Measurements from ENCODE around the gene KIFAP3. TPM values are rescaled to one million over a fixed set of nuclear protein-coding genes. Genes with fewer than 3 reads are reported as not detected.
"Not testable (repeated sequence)": the region's sequence is repeated elsewhere in the genome, so short reads cannot be mapped to it uniquely, and the experiment has no call there.

The KIFAP3 gene
- total and polyA plus RNA-seq, 2 donors (not counting 1 experiment from before 2014, with no cell fraction given) = 30.2 to 42.9 TPM

DNA sequence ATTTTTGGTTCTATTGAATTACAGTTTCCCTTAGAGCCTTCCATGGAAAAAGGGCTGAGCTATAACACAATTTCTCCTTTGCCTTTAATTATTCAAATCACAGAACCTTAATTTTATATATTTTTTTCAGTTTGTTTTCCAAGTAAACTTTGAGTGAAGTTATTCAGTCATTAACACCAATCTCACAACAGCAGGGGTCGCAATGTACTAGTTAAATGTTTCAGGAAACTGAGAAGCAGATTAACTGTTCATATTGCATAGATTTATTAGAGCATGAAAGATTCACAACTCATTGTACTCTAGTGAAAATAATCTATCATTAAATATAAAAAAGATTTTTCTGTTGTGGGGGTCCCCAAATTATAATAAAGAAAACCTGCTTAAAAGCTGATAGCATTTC, 64.1 kb downstream of the KIFAP3 start:
- H4K20me1 ChIP-seq (ENCODE audit: control insufficient read depth, extremely low read depth, insufficient read depth, low read length) = no peaks in the 10 kb centered on the region
- no peak overlapping the region for H2AFZ ChIP-seq (ENCODE audit: low read length)
- no peaks in the 10 kb centered on the region for H3K36me3 ChIP-seq (ENCODE audit: control insufficient read depth, insufficient read depth, low read length)
- TF ChIP-seq, protein P1, sequence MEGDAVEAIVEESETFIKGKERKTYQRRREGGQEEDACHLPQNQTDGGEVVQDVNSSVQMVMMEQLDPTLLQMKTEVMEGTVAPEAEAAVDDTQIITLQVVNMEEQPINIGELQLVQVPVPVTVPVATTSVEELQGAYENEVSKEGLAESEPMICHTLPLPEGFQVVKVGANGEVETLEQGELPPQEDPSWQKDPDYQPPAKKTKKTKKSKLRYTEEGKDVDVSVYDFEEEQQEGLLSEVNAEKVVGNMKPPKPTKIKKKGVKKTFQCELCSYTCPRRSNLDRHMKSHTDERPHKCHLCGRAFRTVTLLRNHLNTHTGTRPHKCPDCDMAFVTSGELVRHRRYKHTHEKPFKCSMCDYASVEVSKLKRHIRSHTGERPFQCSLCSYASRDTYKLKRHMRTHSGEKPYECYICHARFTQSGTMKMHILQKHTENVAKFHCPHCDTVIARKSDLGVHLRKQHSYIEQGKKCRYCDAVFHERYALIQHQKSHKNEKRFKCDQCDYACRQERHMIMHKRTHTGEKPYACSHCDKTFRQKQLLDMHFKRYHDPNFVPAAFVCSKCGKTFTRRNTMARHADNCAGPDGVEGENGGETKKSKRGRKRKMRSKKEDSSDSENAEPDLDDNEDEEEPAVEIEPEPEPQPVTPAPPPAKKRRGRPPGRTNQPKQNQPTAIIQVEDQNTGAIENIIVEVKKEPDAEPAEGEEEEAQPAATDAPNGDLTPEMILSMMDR (conservative IDR thresholded peaks at IDR 0.05 in 1 of 2, IDR thresholded peaks at IDR 0.05 in 1 of 2; ENCODE audit: low read depth in 1 of 2, low read length in 2 of 2) = peak; percentile 22 to 44
- no peak for TF ChIP-seq EZH2 (IDR thresholded peaks at IDR 0.05; ENCODE audit: low read length, missing control alignments)
- no peak overlapping the region for H3K27ac ChIP-seq (ENCODE audit: insufficient read depth, low read length)
- H3K9me3 ChIP-seq (ENCODE audit: control insufficient read depth, insufficient read depth, low read depth, low read length) = no peaks in the 10 kb centered on the region
- no peak overlapping the region for H3K4me2 ChIP-seq (ENCODE audit: extremely low read depth, insufficient read depth, low read length)
- no peaks in the 10 kb centered on the region for H3K4me1 ChIP-seq (ENCODE audit: control insufficient read depth, extremely low read depth, insufficient read depth, low read length)
- H3K4me3 ChIP-seq (replicated peaks in 1 of 4; ENCODE audit: control extremely low read depth in 1 of 4, insufficient read depth in 1 of 4, low read depth in 3 of 4, low read length in 4 of 4) = no peak overlapping the region
- DNase-seq (ENCODE audit: low read depth in 2 of 2) = peak; percentile 46 to 75
- H3K27me3 ChIP-seq (ENCODE audit: control insufficient read depth, insufficient read depth, low read length) = no peaks in the 10 kb centered on the region
- no peak overlapping the region for H3K9ac ChIP-seq (ENCODE audit: insufficient read depth, low read length)
- H3K79me2 ChIP-seq (ENCODE audit: control insufficient read depth, insufficient read depth, low read length) = no peaks in the 10 kb centered on the region

DNA sequence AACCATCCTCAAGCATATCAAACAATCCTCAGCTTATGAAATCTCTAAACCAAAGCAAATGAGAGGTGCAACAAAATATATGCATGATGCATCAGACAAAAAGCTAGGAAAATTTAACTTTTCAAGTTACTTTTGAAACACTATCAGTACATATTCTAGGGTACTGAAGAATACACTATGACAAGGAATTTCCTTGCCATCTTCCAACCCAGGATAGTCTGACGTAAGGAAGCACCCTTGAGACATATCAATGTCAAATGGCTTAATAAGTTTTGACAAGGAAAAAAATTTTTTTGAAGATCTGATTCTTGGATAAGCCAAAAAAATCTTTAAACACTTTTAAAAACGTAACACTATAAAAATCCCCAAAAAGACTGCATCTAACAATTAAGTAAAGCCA, 64.9 kb downstream of the KIFAP3 start:
- Histone ChIP-seq H3K4me3 (replicated peaks in 1 of 4; ENCODE audit: control extremely low read depth in 1 of 4, insufficient read depth in 1 of 4, low read depth in 3 of 4, low read length in 4 of 4) (no peak overlapping the region), H3K9ac (ENCODE audit: insufficient read depth, low read length) (no peak overlapping the region), H3K79me2 (ENCODE audit: control insufficient read depth, insufficient read depth, low read length) (no peaks in the 10 kb centered on the region), H3K4me2 (ENCODE audit: extremely low read depth, insufficient read depth, low read length) (no peak overlapping the region), H3K36me3 (ENCODE audit: control insufficient read depth, insufficient read depth, low read length) (no peaks in the 10 kb centered on the region), H3K4me1 (ENCODE audit: control insufficient read depth, extremely low read depth, insufficient read depth, low read length) (no peaks in the 10 kb centered on the region), H3K9me3 (ENCODE audit: control insufficient read depth, insufficient read depth, low read depth, low read length) (no peaks in the 10 kb centered on the region), H3K27me3 (ENCODE audit: control insufficient read depth, insufficient read depth, low read length) (no peaks in the 10 kb centered on the region), H2AFZ (ENCODE audit: low read length) (no peak overlapping the region), H4K20me1 (ENCODE audit: control insufficient read depth, extremely low read depth, insufficient read depth, low read length) (no peaks in the 10 kb centered on the region), H3K27ac (ENCODE audit: insufficient read depth, low read length) (no peak overlapping the region)
- no peak for DNase-seq (ENCODE audit: low read depth in 2 of 2)
- TF ChIP-seq, protein P1 (conservative IDR thresholded peaks at IDR 0.05 in 1 of 2, IDR thresholded peaks at IDR 0.05 in 1 of 2; ENCODE audit: low read depth in 1 of 2, low read length in 2 of 2) = no peak
- no peak for TF ChIP-seq EZH2 (IDR thresholded peaks at IDR 0.05; ENCODE audit: low read length, missing control alignments)

DNA sequence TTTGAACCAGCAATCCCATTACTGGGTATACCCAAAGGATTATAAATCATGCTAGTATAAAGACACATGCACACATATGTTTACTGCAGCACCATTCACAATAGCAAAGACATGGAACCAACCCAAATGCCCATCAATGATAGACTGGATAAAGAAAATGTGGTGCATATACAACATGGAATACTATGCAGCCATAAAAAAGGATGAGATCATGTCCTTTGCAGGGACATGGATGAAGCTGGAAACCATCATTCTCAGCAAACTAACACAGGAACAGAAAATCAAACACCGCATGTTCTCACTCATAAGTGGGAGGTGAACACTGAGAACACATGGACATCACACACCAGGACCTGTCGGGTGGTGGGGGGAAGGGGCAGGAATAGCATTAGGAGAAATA, 65.8 kb downstream of the KIFAP3 start:
- not testable (repeated sequence) for H4K20me1 ChIP-seq (ENCODE audit: control insufficient read depth, extremely low read depth, insufficient read depth, low read length); H3K36me3 ChIP-seq (ENCODE audit: control insufficient read depth, insufficient read depth, low read length); H3K4me1 ChIP-seq (ENCODE audit: control insufficient read depth, extremely low read depth, insufficient read depth, low read length); H3K79me2 ChIP-seq (ENCODE audit: control insufficient read depth, insufficient read depth, low read length); H2AFZ ChIP-seq (ENCODE audit: low read length); H3K27ac ChIP-seq (ENCODE audit: insufficient read depth, low read length); H3K4me3 ChIP-seq (replicated peaks in 1 of 4; ENCODE audit: control extremely low read depth in 1 of 4, insufficient read depth in 1 of 4, low read depth in 3 of 4, low read length in 4 of 4); H3K27me3 ChIP-seq (ENCODE audit: control insufficient read depth, insufficient read depth, low read length); H3K9me3 ChIP-seq (ENCODE audit: control insufficient read depth, insufficient read depth, low read depth, low read length); H3K9ac ChIP-seq (ENCODE audit: insufficient read depth, low read length); H3K4me2 ChIP-seq (ENCODE audit: extremely low read depth, insufficient read depth, low read length); DNase-seq (ENCODE audit: low read depth in 2 of 2)

DNA sequence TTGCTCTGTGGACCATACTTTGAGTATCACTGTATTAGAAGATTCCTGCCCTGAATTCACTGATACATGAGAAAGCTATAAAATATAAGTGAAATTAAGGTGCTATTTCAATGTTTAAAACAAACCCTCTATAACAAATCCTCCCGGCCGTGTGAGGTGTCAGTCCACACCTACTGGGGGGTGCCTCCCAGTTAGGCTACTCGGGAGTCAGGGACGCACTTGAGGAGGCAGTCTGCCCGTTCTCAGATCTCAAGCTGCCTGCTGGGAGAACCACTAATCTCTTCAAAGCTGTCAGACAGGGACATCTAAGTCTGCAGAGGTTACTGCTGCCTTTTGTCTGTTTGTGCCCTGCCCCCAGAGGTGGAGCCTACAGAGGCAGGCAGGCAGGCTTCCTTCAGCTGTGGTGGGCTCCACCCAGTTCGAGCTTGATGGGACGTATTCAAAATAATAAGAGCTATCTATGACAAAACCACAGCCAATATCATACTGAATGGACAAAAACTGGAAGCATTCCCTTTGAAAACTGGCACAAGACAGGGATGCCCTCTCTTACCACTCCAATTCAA, 71.1 kb downstream of the KIFAP3 start:
- H3K79me2 ChIP-seq (ENCODE audit: control insufficient read depth, insufficient read depth, low read length); DNase-seq (ENCODE audit: low read depth in 2 of 2); H3K9ac ChIP-seq (ENCODE audit: insufficient read depth, low read length); H3K27me3 ChIP-seq (ENCODE audit: control insufficient read depth, insufficient read depth, low read length); H3K27ac ChIP-seq (ENCODE audit: insufficient read depth, low read length); H3K4me2 ChIP-seq (ENCODE audit: extremely low read depth, insufficient read depth, low read length); H3K4me1 ChIP-seq (ENCODE audit: control insufficient read depth, extremely low read depth, insufficient read depth, low read length); H3K36me3 ChIP-seq (ENCODE audit: control insufficient read depth, insufficient read depth, low read length); H3K4me3 ChIP-seq (replicated peaks in 1 of 4; ENCODE audit: control extremely low read depth in 1 of 4, insufficient read depth in 1 of 4, low read depth in 3 of 4, low read length in 4 of 4); H3K9me3 ChIP-seq (ENCODE audit: control insufficient read depth, insufficient read depth, low read depth, low read length); H4K20me1 ChIP-seq (ENCODE audit: control insufficient read depth, extremely low read depth, insufficient read depth, low read length); H2AFZ ChIP-seq (ENCODE audit: low read length): not testable (repeated sequence)
